Endothelial cell (in vitro differentiated cells): ENCODE results near the gene RCN1. TPM values are rescaled to one million over a fixed set of nuclear protein-coding genes. Genes with fewer than 3 reads are reported as not detected.

Source experiments
- DNase-seq: peaks from one replicate; pipeline ENCODE4 v3.0.0; 2021; ENCODE audit warnings: low spot score
- H3K27ac Mint-ChIP-seq: one replicate; pipeline ENCODE4 v1.8.0; 2021; ENCODE audit warnings: mixed read lengths, inconsistent platforms; ENCODE audit not compliant: unreplicated experiment
- H3K27me3 Mint-ChIP-seq: one replicate; pipeline ENCODE4 v1.8.0; 2021; ENCODE audit warnings: mild to moderate bottlenecking, moderate library complexity, mixed read lengths, inconsistent platforms; ENCODE audit not compliant: unreplicated experiment
- H3K36me3 Mint-ChIP-seq: one replicate; pipeline ENCODE4 v1.8.0; 2021; ENCODE audit warnings: mild to moderate bottlenecking, low read depth, mixed read lengths, inconsistent platforms; ENCODE audit not compliant: unreplicated experiment
- H3K4me1 Mint-ChIP-seq: one replicate; pipeline ENCODE4 v1.8.0; 2021; ENCODE audit warnings: mild to moderate bottlenecking, mixed read lengths, inconsistent platforms; ENCODE audit not compliant: unreplicated experiment
- H3K4me3 Mint-ChIP-seq: one replicate; pipeline ENCODE4 v1.8.0; 2021; ENCODE audit warnings: mild to moderate bottlenecking, mixed read lengths, inconsistent platforms; ENCODE audit not compliant: unreplicated experiment
- H3K9me3 Mint-ChIP-seq: one replicate; pipeline ENCODE4 v1.8.0; 2021; ENCODE audit warnings: mixed read lengths, inconsistent platforms; ENCODE audit not compliant: unreplicated experiment
- total RNA-seq: library from RNA; stranded (reverse); fragmentation: NEBNext Ultra II Directional; extraction: Animal tissue kit (Norgen Biotek cat#: 25700); gene quantifications from one replicate; pipeline ENCODE4 v1.2.1, GENCODE V29; 2021; ENCODE audit not compliant: unreplicated experiment
- TF ChIP-seq, protein P1 (sequence below): fragments of 200-600 bp; sonication (generic); IDR thresholded peaks from one replicate; pipeline ENCODE4 v1.5.0; 2021; ENCODE audit warnings: antibody characterized with exemption; ENCODE audit not compliant: unreplicated experiment

The RCN1 gene
- total RNA-seq, 1 donor from 2014 or later = 227 TPM

DNA sequence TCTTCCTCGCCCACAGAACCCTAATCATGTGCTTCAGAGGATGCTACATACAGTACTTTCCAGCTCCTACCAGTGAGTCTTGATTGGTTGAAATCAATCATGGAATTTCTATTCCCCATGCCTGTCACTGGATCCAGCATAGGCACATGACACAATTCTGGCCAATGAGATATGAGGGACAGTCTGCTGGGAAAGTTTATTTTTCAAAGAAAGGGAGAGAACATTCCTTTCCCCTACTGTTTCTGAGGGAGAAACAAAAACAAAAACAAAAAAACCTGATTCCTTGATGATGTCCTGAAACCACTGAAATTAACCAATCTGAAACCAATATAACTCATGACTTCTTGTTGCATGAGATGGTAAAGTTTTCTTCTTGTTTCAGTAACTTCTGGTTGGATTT is 3.3 kb upstream of the RCN1 start:
- H3K27ac Mint-ChIP-seq = no peak overlapping the region
- no peak for DNase-seq
- no peak overlapping the region for H3K4me3 Mint-ChIP-seq
- TF ChIP-seq, protein P1, sequence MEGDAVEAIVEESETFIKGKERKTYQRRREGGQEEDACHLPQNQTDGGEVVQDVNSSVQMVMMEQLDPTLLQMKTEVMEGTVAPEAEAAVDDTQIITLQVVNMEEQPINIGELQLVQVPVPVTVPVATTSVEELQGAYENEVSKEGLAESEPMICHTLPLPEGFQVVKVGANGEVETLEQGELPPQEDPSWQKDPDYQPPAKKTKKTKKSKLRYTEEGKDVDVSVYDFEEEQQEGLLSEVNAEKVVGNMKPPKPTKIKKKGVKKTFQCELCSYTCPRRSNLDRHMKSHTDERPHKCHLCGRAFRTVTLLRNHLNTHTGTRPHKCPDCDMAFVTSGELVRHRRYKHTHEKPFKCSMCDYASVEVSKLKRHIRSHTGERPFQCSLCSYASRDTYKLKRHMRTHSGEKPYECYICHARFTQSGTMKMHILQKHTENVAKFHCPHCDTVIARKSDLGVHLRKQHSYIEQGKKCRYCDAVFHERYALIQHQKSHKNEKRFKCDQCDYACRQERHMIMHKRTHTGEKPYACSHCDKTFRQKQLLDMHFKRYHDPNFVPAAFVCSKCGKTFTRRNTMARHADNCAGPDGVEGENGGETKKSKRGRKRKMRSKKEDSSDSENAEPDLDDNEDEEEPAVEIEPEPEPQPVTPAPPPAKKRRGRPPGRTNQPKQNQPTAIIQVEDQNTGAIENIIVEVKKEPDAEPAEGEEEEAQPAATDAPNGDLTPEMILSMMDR = no peak
- H3K36me3 Mint-ChIP-seq = no peaks in the 10 kb centered on the region
- peaks cover 9% of the 10 kb centered on the region for H3K27me3 Mint-ChIP-seq
- no peaks in the 10 kb centered on the region for H3K9me3 Mint-ChIP-seq
- H3K4me1 Mint-ChIP-seq = peaks cover 37% of the 10 kb centered on the region

DNA sequence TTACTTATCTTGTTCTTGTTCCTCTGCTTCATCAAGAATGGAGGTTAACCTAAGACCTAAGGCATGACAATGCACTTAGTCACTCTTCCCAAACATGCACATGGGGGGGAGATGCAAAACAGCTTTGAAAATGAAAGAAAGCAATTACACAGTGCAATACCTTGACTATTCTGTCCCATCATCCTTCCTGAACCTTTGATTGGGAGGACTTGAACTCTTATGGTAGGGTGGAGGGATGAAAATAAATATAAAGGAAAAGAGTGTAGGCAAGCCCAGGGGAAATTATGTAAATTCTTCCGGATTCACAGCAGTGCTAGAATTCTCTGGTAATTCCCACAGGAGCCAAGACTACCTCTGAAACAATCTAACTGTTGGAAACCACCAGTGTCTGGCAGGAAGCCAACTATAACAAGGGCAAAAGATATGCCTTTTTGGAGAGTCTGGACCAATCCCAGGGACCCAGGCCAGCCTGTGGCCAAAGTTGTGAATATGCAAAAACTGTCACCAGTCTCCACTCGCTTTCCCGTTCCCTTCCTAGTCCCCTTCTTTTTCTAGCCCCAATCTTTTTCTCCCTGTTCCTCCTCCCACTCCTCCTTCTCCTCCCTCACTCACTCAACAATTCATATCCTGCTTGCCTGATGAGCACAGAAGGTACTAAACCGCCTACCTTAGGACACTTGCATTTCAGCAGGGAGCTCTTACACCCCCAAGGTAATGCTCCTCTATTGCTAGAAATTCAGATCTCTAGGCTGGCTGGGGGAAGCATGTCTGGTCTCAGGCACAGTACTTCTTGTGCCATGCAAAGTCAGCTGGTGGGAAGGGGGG is 2.5 kb upstream of the RCN1 start:
- H3K4me1 Mint-ChIP-seq = peaks cover 37% of the 10 kb centered on the region
- H3K4me3 Mint-ChIP-seq = no peak overlapping the region
- H3K36me3 Mint-ChIP-seq = peaks cover 4% of the 10 kb centered on the region
- no peaks in the 10 kb centered on the region for H3K9me3 Mint-ChIP-seq
- no peak overlapping the region for H3K27ac Mint-ChIP-seq
- no peak for DNase-seq
- peaks cover 12% of the 10 kb centered on the region for H3K27me3 Mint-ChIP-seq
- TF ChIP-seq, protein P1 = no peak

DNA sequence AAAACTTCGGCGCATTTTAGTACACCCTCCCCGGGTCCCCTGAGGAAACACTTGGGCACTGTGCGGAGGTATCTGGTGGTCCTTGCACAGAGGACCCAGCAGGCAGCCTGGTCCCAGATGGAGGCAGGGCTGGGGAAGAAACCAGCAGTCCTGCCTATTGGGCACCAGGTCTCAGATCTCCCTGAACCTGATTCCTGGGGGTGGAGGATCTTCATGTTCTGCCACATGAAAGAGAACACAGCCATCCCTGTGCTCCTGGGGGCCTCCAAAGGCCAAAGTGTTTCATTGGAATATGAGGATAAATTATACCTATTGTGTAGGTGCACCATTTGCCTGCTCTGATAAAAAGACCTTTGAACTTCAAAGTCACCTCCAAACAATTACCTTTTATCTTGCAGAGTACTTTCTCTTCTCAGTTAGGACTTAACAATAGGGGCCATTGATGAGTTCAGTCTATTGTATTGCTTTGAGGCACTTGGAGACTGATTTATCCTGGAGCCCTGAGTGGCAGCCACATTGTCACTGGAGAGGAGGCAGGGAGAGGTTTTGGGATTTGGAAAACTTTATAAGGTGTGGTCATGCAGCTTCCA is 1.8 kb downstream of the RCN1 start:
- peak overlapping the region; percentile 91 for H3K4me3 Mint-ChIP-seq
- TF ChIP-seq, protein P1 = no peak
- no peak for DNase-seq
- no peaks in the 10 kb centered on the region for H3K9me3 Mint-ChIP-seq
- peaks cover 20% of the 10 kb centered on the region for H3K27me3 Mint-ChIP-seq
- H3K4me1 Mint-ChIP-seq = peaks cover 43% of the 10 kb centered on the region
- H3K36me3 Mint-ChIP-seq = peaks cover 12% of the 10 kb centered on the region
- peak overlapping the region; percentile 72 for H3K27ac Mint-ChIP-seq

DNA sequence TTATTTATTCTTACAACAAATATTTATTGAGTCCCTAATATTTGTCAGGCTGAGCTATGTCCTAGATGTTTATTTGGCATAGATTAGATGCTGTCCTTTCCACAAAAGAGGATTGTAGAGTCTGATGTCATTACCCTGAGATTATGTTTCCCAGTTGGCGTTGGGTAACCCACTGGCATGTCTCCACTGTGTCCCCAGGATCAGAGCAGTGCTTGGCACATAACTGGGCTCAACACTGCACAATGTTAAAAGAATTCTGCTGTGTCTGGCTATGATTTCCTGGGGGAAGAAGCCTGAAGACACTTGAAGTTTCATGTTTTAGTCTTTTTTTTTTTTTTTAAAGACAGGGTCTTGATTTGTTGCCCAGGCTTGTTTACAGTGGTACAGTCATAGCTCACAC is 4.0 kb downstream of the RCN1 start:
- peaks cover 31% of the 10 kb centered on the region for H3K36me3 Mint-ChIP-seq
- TF ChIP-seq, protein P1 = no peak
- H3K27ac Mint-ChIP-seq = no peak overlapping the region
- peaks cover 28% of the 10 kb centered on the region for H3K4me1 Mint-ChIP-seq
- DNase-seq = no peak
- H3K4me3 Mint-ChIP-seq = peak overlapping the region; percentile 31
- peaks cover 20% of the 10 kb centered on the region for H3K27me3 Mint-ChIP-seq
- no peaks in the 10 kb centered on the region for H3K9me3 Mint-ChIP-seq
